ENCODE data around the gene HEXIM2. TPM values are rescaled to one million over a fixed set of nuclear protein-coding genes. Genes with fewer than 3 reads are reported as not detected.
A peak's percentile ranks its signal among the peaks of the same experiment; 100 is the strongest.

Gene HEXIM2
- total RNA-seq, 1 experiment from 2014 or later, result 13.5 TPM

GRCh38 chr17:45200701-45201100, 39.0 kb downstream of the HEXIM2 start:
- Histone ChIP-seq H3K27ac (ENCODE audit: low read depth, low read length) (no peak overlapping the region), H3K9me3 (ENCODE audit: control insufficient read depth in 1 of 2, insufficient read depth in 1 of 2, low read depth in 1 of 2, low read length in 2 of 2) (no peaks in the 10 kb centered on the region), H3K9me2 (ENCODE audit: insufficient read depth) (no peaks in the 10 kb centered on the region), H3K79me2 (ENCODE audit: insufficient read depth, low read length) (no peaks in the 10 kb centered on the region), H3K36me3 (ENCODE audit: control insufficient read depth in 1 of 2, insufficient read depth in 2 of 2, low read length in 2 of 2) (no peaks in the 10 kb centered on the region), H2AFZ (ENCODE audit: low read depth, low read length, poor library complexity, severe bottlenecking) (no peak overlapping the region), H3K4me2 (ENCODE audit: low read length) (no peak overlapping the region), H4K20me1 (ENCODE audit: insufficient read depth) (no peaks in the 10 kb centered on the region), H3K27me3 (ENCODE audit: insufficient read depth, low read length) (no peaks in the 10 kb centered on the region), H3K4me3 (replicated peaks in 1 of 2; ENCODE audit: low read depth in 1 of 2, low read length in 2 of 2) (no peak overlapping the region), H3K4me1 (ENCODE audit: control insufficient read depth in 1 of 2, insufficient read depth in 2 of 2, low read length in 2 of 2) (peaks cover 9 to 18% of the 10 kb centered on the region in 2 experiments; a peak in 3 of 4 replicates), H3K9ac (ENCODE audit: low read length) (no peak overlapping the region)
- no peak for DNase-seq (ENCODE audit: low read depth, low spot score)
- no peak for ATAC-seq
- POLR2A ChIA-PET, result interaction anchor here (0.7 to 1.3 kb wide), 3 partner anchors 10 to 53 kb away, joined by 3 read pairs; partner anchors contain the start of gene HEXIM1
- TF ChIP-seq CTCF (IDR thresholded peaks at IDR 0.05 in 2 of 3, conservative IDR thresholded peaks at IDR 0.05 in 1 of 3; ENCODE audit: borderline replicate concordance in 1 of 3, insufficient read depth in 1 of 3, low read depth in 2 of 3, low read length in 2 of 3) (0 out of 6 replicates have a peak, but pooled peaks of 1 of the 3 experiments have one; percentile 7), EZH2phosphoT487 (IDR thresholded peaks at IDR 0.05; ENCODE audit: borderline replicate concordance) (no peak), POLR2A (IDR thresholded peaks at IDR 0.05; ENCODE audit: borderline replicate concordance, extremely low read depth, insufficient read depth, insufficient read length) (no peak), CEBPB (IDR thresholded peaks at IDR 0.05; ENCODE audit: low read depth) (no peak), SRF (IDR thresholded peaks at IDR 0.05; ENCODE audit: low read depth) (no peak)
- RAD21 ChIA-PET (ENCODE audit: low non-redundant PET in 1 of 2, low total read pairs in 2 of 2, uncharacterized antibody in 2 of 2, unreplicated experiment in 2 of 2), result no interaction called here
- BruUV-seq (replicated peaks), result no TSS peak
- CTCF ChIA-PET, result interaction anchor here (1.2 to 6.6 kb wide), 2 partner anchors 52 to 65 kb away, joined by 3 to 157 read pairs; partner anchors contain the start of genes ACBD4 and HEXIM1
- intact Hi-C loops (cut with micrococcal nuclease), result no loop called here

GRCh38 chr17:45201457-45201856, 39.8 kb downstream of the HEXIM2 start:
- Histone ChIP-seq H3K4me3 (replicated peaks in 1 of 2; ENCODE audit: low read depth in 1 of 2, low read length in 2 of 2) (no peak overlapping the region), H2AFZ (ENCODE audit: low read depth, low read length, poor library complexity, severe bottlenecking) (no peak overlapping the region), H3K27me3 (ENCODE audit: insufficient read depth, low read length) (no peaks in the 10 kb centered on the region), H3K9me2 (ENCODE audit: insufficient read depth) (no peaks in the 10 kb centered on the region), H4K20me1 (ENCODE audit: insufficient read depth) (no peaks in the 10 kb centered on the region), H3K9me3 (ENCODE audit: control insufficient read depth in 1 of 2, insufficient read depth in 1 of 2, low read depth in 1 of 2, low read length in 2 of 2) (no peaks in the 10 kb centered on the region), H3K27ac (ENCODE audit: low read depth, low read length) (no peak overlapping the region), H3K9ac (ENCODE audit: low read length) (no peak overlapping the region), H3K4me1 (ENCODE audit: control insufficient read depth in 1 of 2, insufficient read depth in 2 of 2, low read length in 2 of 2) (peaks cover 9 to 18% of the 10 kb centered on the region in 2 experiments; a peak in 3 of 4 replicates), H3K36me3 (ENCODE audit: control insufficient read depth in 1 of 2, insufficient read depth in 2 of 2, low read length in 2 of 2) (no peaks in the 10 kb centered on the region), H3K4me2 (ENCODE audit: low read length) (no peak overlapping the region), H3K79me2 (ENCODE audit: insufficient read depth, low read length) (no peaks in the 10 kb centered on the region)
- intact Hi-C loops (cut with micrococcal nuclease), result no loop called here
- no peak for ATAC-seq
- CTCF ChIA-PET, result interaction anchor here (1.2 to 6.6 kb wide), 2 partner anchors 53 to 66 kb away, joined by 3 to 157 read pairs; partner anchors contain the start of genes ACBD4 and HEXIM1
- RAD21 ChIA-PET (ENCODE audit: low non-redundant PET in 1 of 2, low total read pairs in 2 of 2, uncharacterized antibody in 2 of 2, unreplicated experiment in 2 of 2), result no interaction called here
- no TSS peak for BruUV-seq (replicated peaks)
- POLR2A ChIA-PET, result interaction anchor here (1.3 kb wide), 2 partner anchors 9 to 53 kb away, joined by 3 read pairs; partner anchors contain the start of gene HEXIM1
- no peak for DNase-seq (ENCODE audit: low read depth, low spot score)
- TF ChIP-seq JUND (IDR thresholded peaks at IDR 0.05) (no peak), EZH2 (IDR thresholded peaks at IDR 0.05) (no peak), EZH2phosphoT487 (IDR thresholded peaks at IDR 0.05; ENCODE audit: borderline replicate concordance) (no peak), SP1 (IDR thresholded peaks at IDR 0.05; ENCODE audit: low read depth) (no peak), CTCF (IDR thresholded peaks at IDR 0.05 in 2 of 3, conservative IDR thresholded peaks at IDR 0.05 in 1 of 3; ENCODE audit: borderline replicate concordance in 1 of 3, insufficient read depth in 1 of 3, low read depth in 2 of 3, low read length in 2 of 3) (no peak), CEBPB (IDR thresholded peaks at IDR 0.05; ENCODE audit: low read depth) (no peak), CBX3 (IDR thresholded peaks at IDR 0.05; ENCODE audit: low read depth) (no peak), SRF (IDR thresholded peaks at IDR 0.05; ENCODE audit: low read depth) (no peak), TCF7L2 (IDR thresholded peaks at IDR 0.05; ENCODE audit: borderline replicate concordance, extremely low read depth, insufficient read depth, insufficient read length) (no peak), RAD21 (IDR thresholded peaks at IDR 0.05; ENCODE audit: low read depth) (no peak), POLR2A (IDR thresholded peaks at IDR 0.05; ENCODE audit: borderline replicate concordance, extremely low read depth, insufficient read depth, insufficient read length) (no peak), ZBTB33 (IDR thresholded peaks at IDR 0.05; ENCODE audit: extremely low read depth, insufficient replicate concordance, low read length) (no peak)

Measured in HCT116 (cell line).